Activated T-helper 17 cell treated with anti-CD3 and anti-CD28 coated beads, Interleukin-2, amount 50 U/mL, for 72 hours (primary cell): ENCODE measurements around the gene PEMT. TPM values are rescaled to one million over a fixed set of nuclear protein-coding genes. Genes with fewer than 3 reads are reported as not detected.

Experiments used
- ATAC-seq: fragments of 150-1000 bp; cut with Tn5 transposase; replicated peaks from 2 replicates; pipeline ENCODE4 v1.10.0; 2021; ENCODE audit warnings: mild to moderate bottlenecking, moderate library complexity
- H3K27ac Mint-ChIP-seq: one replicate; pipeline ENCODE4 v1.8.0; 2022; ENCODE audit warnings: mixed read lengths
- H3K27me3 Mint-ChIP-seq: one replicate; pipeline ENCODE4 v1.8.0; 2022; ENCODE audit warnings: mixed read lengths
- H3K36me3 Mint-ChIP-seq: one replicate; pipeline ENCODE4 v1.8.0; 2022; ENCODE audit warnings: low read depth, mild to moderate bottlenecking, mixed read lengths
- H3K4me1 Mint-ChIP-seq: one replicate; pipeline ENCODE4 v1.8.0; 2022; ENCODE audit warnings: mixed read lengths
- H3K4me3 Mint-ChIP-seq: one replicate; pipeline ENCODE4 v1.8.0; 2022; ENCODE audit warnings: mild to moderate bottlenecking, mixed read lengths
- H3K9me3 Mint-ChIP-seq: one replicate; pipeline ENCODE4 v1.8.0; 2022; ENCODE audit warnings: mixed read lengths
- total RNA-seq, 2 donors: library from RNA; stranded (reverse); gene quantifications; one replicate each; pipeline ENCODE4 v1.2.3, GENCODE V29; 2022

Gene PEMT
- total RNA-seq, 2 donors from 2014 or later: 18.1 to 33.5 TPM

GRCh38 chr17:17507465-17508011 lies 84.0 kb downstream of the PEMT start:
- no peak for ATAC-seq
- no peaks in the 10 kb centered on the region for H3K4me1 Mint-ChIP-seq
- H3K36me3 Mint-ChIP-seq: no peaks in the 10 kb centered on the region
- H3K27ac Mint-ChIP-seq: no peak overlapping the region
- H3K4me3 Mint-ChIP-seq: no peak overlapping the region
- H3K9me3 Mint-ChIP-seq: no peaks in the 10 kb centered on the region
- no peaks in the 10 kb centered on the region for H3K27me3 Mint-ChIP-seq

- Mint-ChIP-seq H3K4me1 (no peaks in the 10 kb centered on the region), H3K27ac (no peak overlapping the region), H3K36me3 (no peaks in the 10 kb centered on the region), H3K4me3 (no peak overlapping the region), H3K9me3 (no peaks in the 10 kb centered on the region), H3K27me3 (no peaks in the 10 kb centered on the region)
- ATAC-seq: no peak
These were observed 84.5 kb downstream of the PEMT start for GRCh38 chr17:17506893-17507464.

- H3K9me3 Mint-ChIP-seq: no peaks in the 10 kb centered on the region
- H3K36me3 Mint-ChIP-seq: no peaks in the 10 kb centered on the region
- H3K4me3 Mint-ChIP-seq: no peak overlapping the region
- ATAC-seq: no peak
- H3K27ac Mint-ChIP-seq: no peak overlapping the region
- H3K4me1 Mint-ChIP-seq: no peaks in the 10 kb centered on the region
- no peaks in the 10 kb centered on the region for H3K27me3 Mint-ChIP-seq
These were observed 85.2 kb downstream of the PEMT start for GRCh38 chr17:17506181-17506741.

DNA sequence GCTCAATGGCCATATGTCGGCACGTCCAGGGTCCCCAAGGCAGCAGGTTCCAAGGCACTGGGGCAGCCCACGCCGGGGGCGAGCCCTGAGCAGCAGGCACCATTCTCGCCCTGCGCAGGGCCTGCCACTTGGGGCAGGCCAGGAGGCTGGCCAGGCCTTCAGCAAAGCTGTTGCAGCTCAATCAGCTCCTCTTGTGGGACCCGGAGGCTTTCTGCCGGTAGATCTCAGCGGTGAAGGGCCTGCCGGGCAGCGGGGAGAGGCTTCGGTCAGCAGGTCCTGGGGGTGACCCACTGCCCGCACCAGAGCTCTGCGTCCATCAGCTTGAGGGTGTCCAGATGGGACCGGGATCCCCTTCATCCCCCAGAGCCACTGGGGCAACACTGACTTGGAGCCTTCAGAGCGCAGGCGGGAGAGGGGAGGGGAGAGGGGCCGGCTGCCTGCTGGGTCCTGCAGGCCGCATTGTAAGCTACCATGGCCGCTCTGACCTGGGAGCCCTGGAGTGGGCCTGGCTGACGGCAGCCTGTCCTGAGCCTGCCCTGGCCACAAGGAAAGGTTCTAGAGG lies 85.8 kb downstream of the PEMT start:
- Mint-ChIP-seq H3K27ac (no peak overlapping the region), H3K4me1 (no peaks in the 10 kb centered on the region), H3K4me3 (no peak overlapping the region), H3K36me3 (no peaks in the 10 kb centered on the region), H3K9me3 (no peaks in the 10 kb centered on the region), H3K27me3 (no peaks in the 10 kb centered on the region)
- no peak for ATAC-seq

GRCh38 chr17:17505151-17505550 lies 86.4 kb downstream of the PEMT start:
- H3K4me1 Mint-ChIP-seq: no peaks in the 10 kb centered on the region
- H3K27ac Mint-ChIP-seq: no peak overlapping the region
- H3K4me3 Mint-ChIP-seq: no peak overlapping the region
- ATAC-seq: no peak
- H3K36me3 Mint-ChIP-seq: no peaks in the 10 kb centered on the region
- H3K9me3 Mint-ChIP-seq: no peaks in the 10 kb centered on the region
- H3K27me3 Mint-ChIP-seq: no peaks in the 10 kb centered on the region

GRCh38 chr17:17504341-17505140 lies 87.0 kb downstream of the PEMT start:
- no peak overlapping the region for H3K27ac Mint-ChIP-seq
- H3K4me3 Mint-ChIP-seq: no peak overlapping the region
- no peaks in the 10 kb centered on the region for H3K9me3 Mint-ChIP-seq
- H3K27me3 Mint-ChIP-seq: no peaks in the 10 kb centered on the region
- no peak for ATAC-seq
- no peaks in the 10 kb centered on the region for H3K36me3 Mint-ChIP-seq
- H3K4me1 Mint-ChIP-seq: no peaks in the 10 kb centered on the region

GRCh38 chr17:17503566-17504130 lies 87.9 kb downstream of the PEMT start:
- no peaks in the 10 kb centered on the region for H3K36me3 Mint-ChIP-seq
- no peaks in the 10 kb centered on the region for H3K4me1 Mint-ChIP-seq
- no peaks in the 10 kb centered on the region for H3K9me3 Mint-ChIP-seq
- H3K4me3 Mint-ChIP-seq: no peak overlapping the region
- no peak for ATAC-seq
- no peak overlapping the region for H3K27ac Mint-ChIP-seq
- no peaks in the 10 kb centered on the region for H3K27me3 Mint-ChIP-seq

GRCh38 chr17:17502741-17503565 lies 88.6 kb downstream of the PEMT start:
- Mint-ChIP-seq H3K27ac (no peak overlapping the region), H3K27me3 (no peaks in the 10 kb centered on the region), H3K36me3 (no peaks in the 10 kb centered on the region), H3K4me3 (no peak overlapping the region), H3K9me3 (no peaks in the 10 kb centered on the region), H3K4me1 (no peaks in the 10 kb centered on the region)
- ATAC-seq: no peak

- Mint-ChIP-seq H3K27ac (no peak overlapping the region), H3K4me1 (no peaks in the 10 kb centered on the region), H3K4me3 (no peak overlapping the region), H3K9me3 (no peaks in the 10 kb centered on the region), H3K27me3 (no peaks in the 10 kb centered on the region), H3K36me3 (no peaks in the 10 kb centered on the region)
- ATAC-seq: no peak
These were observed 90.4 kb downstream of the PEMT start for GRCh38 chr17:17500999-17501605.

GRCh38 chr17:17499402-17500145 lies 91.9 kb downstream of the PEMT start:
- Mint-ChIP-seq H3K4me1 (no peaks in the 10 kb centered on the region), H3K27ac (no peak overlapping the region), H3K4me3 (no peak overlapping the region), H3K9me3 (no peaks in the 10 kb centered on the region), H3K27me3 (peaks cover 4% of the 10 kb centered on the region), H3K36me3 (no peaks in the 10 kb centered on the region)
- ATAC-seq: no peak

GRCh38 chr17:17498606-17499301 lies 92.8 kb downstream of the PEMT start:
- H3K4me1 Mint-ChIP-seq: no peaks in the 10 kb centered on the region
- peaks cover 4% of the 10 kb centered on the region for H3K27me3 Mint-ChIP-seq
- H3K36me3 Mint-ChIP-seq: no peaks in the 10 kb centered on the region
- no peak overlapping the region for H3K4me3 Mint-ChIP-seq
- no peaks in the 10 kb centered on the region for H3K9me3 Mint-ChIP-seq
- H3K27ac Mint-ChIP-seq: no peak overlapping the region
- ATAC-seq: no peak

DNA sequence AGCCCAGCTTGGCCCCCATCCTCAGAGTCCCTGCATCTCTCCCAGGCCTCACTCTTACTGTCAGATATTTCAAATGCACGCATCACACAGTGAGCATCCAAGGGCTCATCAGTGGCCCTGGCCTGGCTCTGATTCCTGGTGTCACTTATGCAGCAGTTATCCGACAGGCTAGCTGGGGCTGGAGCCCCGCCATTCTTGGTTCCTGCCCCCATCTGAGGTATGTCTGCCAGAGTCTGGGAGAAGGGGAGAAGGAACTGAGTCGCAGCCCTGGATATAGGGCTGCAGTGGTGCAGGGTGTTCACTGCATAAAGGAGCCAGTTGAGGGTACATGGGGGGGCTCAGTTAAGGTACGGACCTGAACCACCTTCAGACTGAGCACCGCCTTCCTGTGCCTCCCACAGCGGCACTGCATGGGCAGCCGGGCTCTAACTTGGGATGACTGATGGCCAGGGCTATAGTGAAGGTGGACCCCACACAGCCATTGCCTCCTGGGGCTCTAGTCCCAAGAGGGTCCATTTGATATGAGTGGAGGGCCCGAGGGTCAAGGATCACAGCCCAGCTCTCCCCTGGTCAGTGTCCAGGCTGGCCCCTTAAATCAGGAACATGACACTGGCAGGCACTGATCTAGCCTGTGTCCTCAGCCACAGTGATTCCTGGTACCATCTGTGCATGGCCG lies 93.5 kb downstream of the PEMT start:
- Mint-ChIP-seq H3K27ac (no peak overlapping the region), H3K4me1 (no peaks in the 10 kb centered on the region), H3K36me3 (no peaks in the 10 kb centered on the region), H3K9me3 (no peaks in the 10 kb centered on the region), H3K27me3 (peaks cover 4% of the 10 kb centered on the region), H3K4me3 (no peak overlapping the region)
- ATAC-seq: no peak
